Mammary epithelial cell (primary cell): Measurements from ENCODE around the gene CPED1.

Experiments used
- CTCF ChIP-seq, 2 donors: IDR thresholded peaks in 1 of 2; conservative IDR thresholded peaks in 1 of 2; 2 replicates each; pipeline ENCODE4 v1.5.1; 2011 to 2012; ENCODE audit warnings: inconsistent platforms in 2 of 2, low read length in 2 of 2, mild to moderate bottlenecking in 2 of 2, control low read depth in 1 of 2, low read depth in 1 of 2; ENCODE audit not compliant: insufficient read depth in 1 of 2; ENCODE audit errors: extremely low read depth in 1 of 2
- EZH2 ChIP-seq: IDR thresholded peaks from 2 replicates; pipeline ENCODE4 v1.6.1; 2012; ENCODE audit warnings: low read length, inconsistent platforms, borderline replicate concordance

GRCh38 chr7:121042195-121042594 is 53.7 kb downstream of the CPED1 start:
- no peak for TF ChIP-seq CTCF (conservative IDR thresholded peaks at IDR 0.05 in 1 of 2, IDR thresholded peaks at IDR 0.05 in 1 of 2; ENCODE audit: extremely low read depth in 1 of 2, insufficient read depth in 1 of 2, low read depth in 1 of 2, low read length in 2 of 2)
- TF ChIP-seq EZH2, result no peak
